NT2/D1 (cell line): ENCODE measurements around the gene GNRH2.
"Not testable (repeated sequence)": the region's sequence is repeated elsewhere in the genome, so short reads cannot be mapped to it uniquely, and the experiment has no call there.

Experiments
- DNase-seq: peaks from one replicate; pipeline ENCODE4 v3.0.0-alpha.2; 2011; ENCODE audit warnings: low read depth, low spot score
- H3K27me3 ChIP-seq: 2 replicates; pipeline ENCODE4 v1.6.0; 2011; ENCODE audit warnings: mild to moderate bottlenecking; ENCODE audit not compliant: insufficient read length, insufficient read depth
- H3K36me3 ChIP-seq: 2 replicates; pipeline ENCODE4 v1.6.1; 2011; ENCODE audit warnings: mild to moderate bottlenecking, low read length, mixed read lengths; ENCODE audit not compliant: insufficient read depth, insufficient read length
- H3K4me1 ChIP-seq: 2 replicates; pipeline ENCODE4 v1.5.1; 2011; ENCODE audit not compliant: insufficient read depth, insufficient read length
- H3K4me3 ChIP-seq: 2 replicates; pipeline ENCODE4 v1.5.1; 2011; ENCODE audit warnings: low read depth; ENCODE audit not compliant: insufficient read length
- H3K9ac ChIP-seq: 2 replicates; pipeline ENCODE4 v1.6.0; 2011; ENCODE audit warnings: low read depth; ENCODE audit not compliant: insufficient read length
- H3K9me3 ChIP-seq: 2 replicates; pipeline ENCODE4 v1.5.1; 2011; ENCODE audit warnings: mild to moderate bottlenecking, low read length; ENCODE audit not compliant: insufficient read depth
- SUZ12 ChIP-seq: IDR thresholded peaks from 2 replicates; pipeline ENCODE4 v1.6.1; 2011; ENCODE audit not compliant: insufficient read length, insufficient read depth; ENCODE audit errors: extremely low read depth
- YY1 ChIP-seq: IDR thresholded peaks from 2 replicates; pipeline ENCODE4 v1.6.1; 2011; ENCODE audit not compliant: insufficient read length, insufficient read depth
- ZNF274 ChIP-seq: IDR thresholded peaks from 2 replicates; pipeline ENCODE4 v1.6.1; 2011; ENCODE audit warnings: mild to moderate bottlenecking, low read depth, low read length

Gene GNRH2

GRCh38 chr20:3013771-3014170, 29.7 kb upstream of the GNRH2 start:
- Histone ChIP-seq H3K4me3 (no peak overlapping the region), H3K36me3 (peaks cover 20% of the 10 kb centered on the region), H3K4me1 (no peaks in the 10 kb centered on the region), H3K27me3 (no peaks in the 10 kb centered on the region), H3K9ac (no peak overlapping the region), H3K9me3 (no peaks in the 10 kb centered on the region)
- no peak for DNase-seq
- TF ChIP-seq YY1 (no peak), ZNF274 (no peak), SUZ12 (no peak)

GRCh38 chr20:3014179-3014578, 29.2 kb upstream of the GNRH2 start:
- H3K36me3 ChIP-seq, result peaks cover 20% of the 10 kb centered on the region
- no peak for TF ChIP-seq SUZ12
- no peak for TF ChIP-seq ZNF274
- no peak for TF ChIP-seq YY1

GRCh38 chr20:3014662-3015061, 28.8 kb upstream of the GNRH2 start:
- no peak for DNase-seq
- Histone ChIP-seq H3K9me3 (no peaks in the 10 kb centered on the region; the same call in 1 of the 2 replicates), H3K4me1 (no peaks in the 10 kb centered on the region), H3K9ac (no peak overlapping the region), H3K36me3 (peaks cover 19% of the 10 kb centered on the region), H3K27me3 (no peaks in the 10 kb centered on the region), H3K4me3 (no peak overlapping the region)
- TF ChIP-seq YY1, result no peak
- TF ChIP-seq ZNF274, result no peak
- TF ChIP-seq SUZ12, result no peak

More at GRCh38 chr20:3014179-3014578, 29.2 kb upstream of the GNRH2 start:
- DNase-seq, result no peak
- H3K9me3 ChIP-seq, result no peaks in the 10 kb centered on the region
- H3K27me3 ChIP-seq, result no peaks in the 10 kb centered on the region
- H3K4me3 ChIP-seq, result no peak overlapping the region
- H3K9ac ChIP-seq, result no peak overlapping the region
- no peaks in the 10 kb centered on the region for H3K4me1 ChIP-seq

- H3K27me3 ChIP-seq, H3K4me1 ChIP-seq, H3K4me3 ChIP-seq, DNase-seq, H3K9me3 ChIP-seq, H3K9ac ChIP-seq: not testable (repeated sequence)
- H3K36me3 ChIP-seq, result peaks cover 14% of the 10 kb centered on the region
These were observed 28.1 kb upstream of the GNRH2 start for GRCh38 chr20:3015302-3015701.

GRCh38 chr20:3021327-3021726, 22.1 kb upstream of the GNRH2 start:
- no peaks in the 10 kb centered on the region; the same call in 1 of the 2 replicates for H3K9me3 ChIP-seq
- peaks cover 51% of the 10 kb centered on the region for H3K36me3 ChIP-seq
- no peak overlapping the region for H3K9ac ChIP-seq
- H3K4me1 ChIP-seq, result no peaks in the 10 kb centered on the region
- no peak for DNase-seq
- TF ChIP-seq SUZ12 (no peak), ZNF274 (no peak), YY1 (no peak)
- no peak overlapping the region for H3K4me3 ChIP-seq
- H3K27me3 ChIP-seq, result no peaks in the 10 kb centered on the region

GRCh38 chr20:3021777-3022176, 21.6 kb upstream of the GNRH2 start:
- TF ChIP-seq YY1, result no peak
- no peak for TF ChIP-seq ZNF274
- TF ChIP-seq SUZ12, result no peak
- H3K36me3 ChIP-seq, result peaks cover 55% of the 10 kb centered on the region
- H3K27me3 ChIP-seq, result no peaks in the 10 kb centered on the region

GRCh38 chr20:3022559-3023490, 20.6 kb upstream of the GNRH2 start:
- H3K36me3 ChIP-seq, result peaks cover 59% of the 10 kb centered on the region
- DNase-seq, H3K4me3 ChIP-seq, H3K4me1 ChIP-seq, H3K9ac ChIP-seq, H3K9me3 ChIP-seq, H3K27me3 ChIP-seq: not testable (repeated sequence)

More at GRCh38 chr20:3021777-3022176, 21.6 kb upstream of the GNRH2 start:
- no peak for DNase-seq
- Histone ChIP-seq H3K4me1 (no peaks in the 10 kb centered on the region), H3K9me3 (no peaks in the 10 kb centered on the region; the same call in 1 of the 2 replicates), H3K9ac (no peak overlapping the region), H3K4me3 (no peak overlapping the region)
